CD4-positive, alpha-beta T cell treated with Interleukin-10 for 1 hour (primary cell): ENCODE results near the gene KMT2C.
"Not testable (repeated sequence)": the region's sequence is repeated elsewhere in the genome, so short reads cannot be mapped to it uniquely, and the experiment has no call there.

Experiments
- DNase-seq: peaks from one replicate; pipeline ENCODE4 v3.0.0-alpha.2; 2020

KMT2C gene

DNA sequence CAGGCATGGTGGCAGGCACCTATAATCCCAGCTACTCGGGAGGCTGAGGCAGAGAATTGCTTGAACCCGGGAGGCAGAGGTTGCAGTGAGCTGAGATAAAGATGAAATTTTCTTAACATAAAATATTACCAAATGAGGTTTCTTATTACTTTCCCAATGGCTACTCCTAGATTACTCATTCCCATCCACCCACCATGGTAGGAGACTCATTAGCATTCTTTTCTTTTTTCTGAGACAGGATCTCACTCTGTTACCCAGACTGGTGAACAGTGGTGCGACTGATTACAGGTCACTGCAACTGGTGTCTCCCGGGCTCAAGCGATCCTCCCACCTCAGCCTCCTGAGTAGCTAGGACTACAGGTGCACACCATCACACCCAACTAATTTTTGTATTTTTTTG is 82.5 kb downstream of the KMT2C start:
- DNase-seq = not testable (repeated sequence)

DNA sequence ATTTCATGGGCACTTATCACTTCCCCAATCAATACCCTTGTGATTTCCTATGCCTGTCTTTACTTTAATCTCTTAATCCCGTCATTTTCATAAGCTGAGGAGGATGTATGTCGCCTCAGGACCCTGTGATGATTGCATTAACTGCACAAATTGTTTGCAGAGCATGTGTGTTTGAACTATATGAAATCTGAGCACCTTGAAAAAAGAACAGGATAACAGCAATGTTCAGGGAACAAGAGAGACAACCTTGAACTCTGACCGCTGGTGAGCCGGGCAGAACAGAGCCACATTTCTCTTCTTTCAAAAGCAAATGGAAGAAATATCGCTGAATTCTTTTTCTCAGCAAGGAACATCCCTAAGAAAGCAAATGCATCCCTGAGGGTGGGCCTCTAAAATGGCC is 84.1 kb downstream of the KMT2C start:
- DNase-seq = not testable (repeated sequence)

DNA sequence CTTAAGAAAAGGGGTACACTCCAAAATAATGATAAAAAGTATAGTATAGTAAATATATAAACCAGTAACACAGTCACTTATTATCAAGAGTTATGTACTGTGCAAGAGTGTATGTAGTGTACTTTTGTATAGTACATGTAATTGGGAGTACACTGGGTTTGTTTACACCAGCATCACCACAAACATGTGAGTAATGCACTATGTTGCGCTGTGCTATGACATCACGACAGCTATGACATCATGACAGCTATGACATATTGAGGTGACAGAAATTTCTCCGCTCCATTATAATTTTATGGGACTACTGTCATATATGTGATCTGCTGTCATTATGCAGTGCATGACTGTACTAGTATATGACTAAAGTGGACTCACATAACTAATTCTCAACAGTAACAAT is 84.6 kb downstream of the KMT2C start:
- DNase-seq = no peak

DNA sequence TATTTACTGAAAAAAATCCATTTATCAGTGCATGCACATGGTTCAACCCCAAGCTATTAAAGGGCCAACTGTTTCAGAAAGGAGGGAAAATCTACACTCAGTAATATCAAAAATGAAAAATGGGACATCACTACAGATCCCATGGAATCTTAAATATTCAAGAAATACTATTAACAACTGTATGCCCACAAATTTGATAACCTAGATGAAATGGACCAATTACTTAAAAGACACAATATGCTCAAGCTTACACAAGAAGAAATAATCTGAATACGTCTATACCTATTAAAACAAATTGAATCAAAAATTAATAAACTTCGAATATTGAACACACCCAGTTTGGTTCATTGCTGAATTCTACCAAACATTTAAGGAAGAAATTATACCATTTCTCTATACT is 87.9 kb downstream of the KMT2C start:
- no peak for DNase-seq

DNA sequence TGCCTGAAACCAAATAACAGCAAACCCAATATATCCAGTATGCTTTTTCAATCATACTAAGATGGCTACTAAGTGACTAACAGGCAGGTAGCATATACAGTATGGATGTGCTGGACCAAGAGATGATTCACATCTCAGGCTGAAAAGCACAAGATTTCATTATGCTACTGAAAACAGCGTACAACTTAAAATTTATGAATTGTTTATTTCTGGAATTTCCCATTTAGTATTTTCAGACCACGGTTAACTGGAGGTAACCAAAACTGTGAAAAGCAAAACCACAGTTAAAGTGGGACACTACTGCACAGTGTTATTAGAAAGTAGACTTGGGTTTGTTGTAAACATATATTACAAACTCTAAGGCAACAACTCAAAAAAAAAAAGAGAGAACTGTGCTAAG is 91.5 kb downstream of the KMT2C start:
- peak; percentile 6 for DNase-seq

DNA sequence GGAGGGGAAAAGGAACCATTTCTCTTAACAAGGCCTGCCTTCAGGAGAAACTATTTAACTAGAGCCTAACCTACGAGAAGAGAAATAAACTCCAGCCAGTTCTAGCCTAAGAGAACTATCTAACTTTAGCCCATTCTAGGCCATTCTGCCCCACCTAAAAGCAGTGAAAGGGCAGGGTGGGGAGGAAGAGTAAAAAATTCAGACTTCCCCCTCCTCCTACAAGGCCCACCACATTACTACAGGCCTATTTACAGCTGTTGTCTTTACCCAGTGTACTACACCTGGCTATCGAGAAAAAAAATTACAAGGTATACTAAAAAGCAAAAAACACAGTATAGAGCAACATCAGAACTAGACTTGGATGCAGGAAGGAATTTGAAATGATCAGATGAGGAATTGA is 93.0 kb downstream of the KMT2C start:
- DNase-seq = no peak

DNA sequence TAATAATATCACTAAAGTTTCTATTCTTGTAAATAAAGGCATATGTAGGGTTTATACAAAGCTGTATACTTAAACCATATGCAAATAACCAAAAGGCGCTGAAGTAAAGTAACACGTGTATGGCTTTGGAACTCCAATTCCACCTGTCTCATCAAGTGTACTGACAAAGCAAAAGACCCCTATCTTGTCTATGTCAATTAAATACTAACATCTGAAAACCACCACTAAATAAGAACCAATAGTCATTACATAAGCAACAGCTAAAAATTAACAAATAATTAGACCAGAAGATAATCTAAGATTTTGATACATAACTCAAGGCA is 93.9 kb downstream of the KMT2C start:
- no peak for DNase-seq

DNA sequence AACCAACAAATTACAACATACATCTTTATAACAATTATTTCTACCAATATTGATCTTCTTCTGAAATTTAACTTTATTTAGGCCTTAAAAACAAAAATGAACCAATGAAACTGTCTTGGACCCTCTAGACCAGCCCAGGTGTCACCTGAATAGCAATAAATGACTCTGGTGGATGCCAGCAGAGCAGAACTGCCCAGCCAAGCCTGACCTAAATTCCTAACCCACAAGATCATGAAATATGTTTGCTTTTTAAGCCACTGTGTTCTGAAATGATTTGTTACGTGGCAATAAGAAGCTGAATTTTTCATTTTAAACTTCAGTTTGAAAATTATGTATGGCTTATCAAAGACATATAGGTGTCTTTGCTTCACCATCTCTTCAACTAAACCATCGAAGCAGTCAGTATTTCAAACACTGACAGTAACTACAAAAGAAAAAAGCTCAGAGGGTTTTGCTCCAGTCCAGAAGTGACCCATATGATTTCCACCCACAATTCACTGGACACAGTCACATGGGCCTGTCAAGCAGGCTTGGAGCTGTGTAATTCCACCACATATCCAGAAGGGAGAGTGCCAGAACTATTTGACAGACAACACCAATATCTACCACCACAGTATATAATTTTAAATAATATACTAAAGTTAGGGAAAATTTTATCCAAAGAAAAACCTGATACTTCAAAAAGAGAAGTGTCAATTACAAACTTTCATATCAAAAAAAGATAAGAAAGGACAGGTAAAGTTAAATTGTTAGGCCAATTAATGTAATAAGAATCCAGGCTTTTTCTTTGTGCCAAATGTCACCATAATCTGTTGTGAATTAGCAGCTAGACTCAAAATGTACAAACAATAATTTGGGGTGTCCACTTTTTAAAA is 94.5 kb downstream of the KMT2C start:
- DNase-seq = peak; percentile 15

DNA sequence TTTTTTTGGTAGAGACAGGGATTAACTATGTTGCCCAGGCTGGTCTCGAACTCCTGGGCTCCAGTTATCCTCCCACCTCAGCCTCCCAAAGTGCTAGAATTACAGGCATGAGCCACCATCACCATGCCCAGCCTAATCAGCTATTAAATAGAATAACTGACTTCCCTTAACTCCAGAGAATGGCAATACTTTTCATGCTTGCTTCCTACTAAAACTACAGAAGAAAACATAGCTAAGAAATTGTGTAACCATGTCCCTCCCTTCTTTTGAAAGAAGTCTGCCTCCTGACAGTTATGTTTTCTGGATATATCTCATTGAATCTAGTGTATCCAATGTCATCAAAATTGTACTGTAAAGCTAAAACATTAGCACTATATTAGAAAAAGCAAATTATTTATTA is 95.6 kb downstream of the KMT2C start:
- DNase-seq = no peak

DNA sequence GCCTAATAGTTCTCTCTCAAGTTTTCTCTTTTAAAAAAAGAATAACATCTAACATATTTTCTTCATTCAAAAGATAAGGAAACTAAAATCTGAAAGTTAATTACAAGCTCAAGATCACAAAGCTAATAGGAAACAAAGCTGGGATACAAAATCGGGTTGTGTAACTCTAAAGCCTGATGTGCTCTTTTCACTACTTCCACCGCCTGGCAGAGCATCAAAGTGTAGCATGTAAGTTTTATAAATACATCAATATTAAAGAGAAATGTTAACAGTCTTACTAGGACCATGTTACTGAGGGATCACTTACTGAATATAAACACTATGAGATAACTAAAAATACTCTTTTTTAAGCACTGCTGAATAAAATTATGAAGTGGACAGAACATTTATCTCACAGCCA is 97.2 kb downstream of the KMT2C start:
- no peak for DNase-seq

DNA sequence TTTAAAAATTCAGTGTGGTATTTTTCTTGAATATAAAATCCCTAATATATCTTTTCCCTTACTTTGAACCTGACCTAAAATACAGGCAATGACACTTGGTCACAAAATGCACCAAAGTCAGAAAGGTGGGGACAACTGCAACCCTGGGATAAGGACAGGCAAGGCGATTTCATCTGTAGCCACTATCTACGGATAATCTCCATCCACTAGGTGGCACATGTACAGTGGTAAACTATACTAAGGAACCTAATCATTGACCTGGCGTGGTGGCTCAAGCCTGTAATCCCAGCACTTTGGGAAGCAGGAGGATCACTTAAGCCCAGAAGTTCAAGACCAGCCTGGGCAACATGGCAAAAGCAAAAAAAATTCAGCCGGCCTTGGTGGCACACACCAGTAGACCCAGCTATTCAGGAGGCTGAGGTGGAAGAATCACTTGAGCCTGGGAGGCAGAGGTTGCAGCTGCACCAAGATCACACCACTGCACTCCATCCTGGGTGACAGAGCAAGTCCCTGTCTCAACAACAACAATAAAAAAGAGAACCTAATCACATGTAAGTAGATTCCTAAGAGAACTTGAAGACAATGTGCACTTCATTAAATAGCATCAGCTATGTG is 98.9 kb downstream of the KMT2C start:
- DNase-seq = peak; percentile 52

DNA sequence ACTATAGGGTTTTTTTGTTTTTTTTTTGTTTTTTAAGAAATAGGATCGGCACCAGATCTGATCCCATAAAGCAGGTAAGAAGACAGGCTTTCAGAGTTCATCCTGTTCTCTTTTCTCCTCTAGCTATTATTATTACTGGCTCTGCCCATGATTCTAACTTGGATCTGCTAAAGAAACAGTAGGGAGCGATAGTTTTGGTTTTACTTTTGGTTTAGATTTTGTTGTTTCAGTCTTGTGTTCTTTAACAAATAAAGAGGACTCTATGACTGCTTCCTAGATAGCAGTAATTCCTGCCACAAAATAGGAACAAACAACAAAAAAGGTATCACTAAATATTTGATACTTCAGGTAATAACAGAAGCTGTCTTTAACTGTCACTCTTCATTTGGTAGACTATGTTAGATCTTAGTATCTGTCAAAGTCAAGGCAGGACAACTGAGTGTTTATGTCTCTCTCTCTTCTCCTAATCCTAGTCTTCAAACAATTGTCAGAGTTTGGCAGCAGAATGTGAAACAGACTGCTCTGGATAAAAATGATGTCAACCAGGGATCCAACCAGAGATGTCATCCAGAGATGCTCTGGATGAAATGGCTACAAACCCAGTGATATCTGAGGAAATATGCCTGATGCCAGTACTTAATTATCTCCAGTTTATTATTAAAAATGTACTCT is 99.8 kb downstream of the KMT2C start:
- peak; percentile 27 for DNase-seq

DNA sequence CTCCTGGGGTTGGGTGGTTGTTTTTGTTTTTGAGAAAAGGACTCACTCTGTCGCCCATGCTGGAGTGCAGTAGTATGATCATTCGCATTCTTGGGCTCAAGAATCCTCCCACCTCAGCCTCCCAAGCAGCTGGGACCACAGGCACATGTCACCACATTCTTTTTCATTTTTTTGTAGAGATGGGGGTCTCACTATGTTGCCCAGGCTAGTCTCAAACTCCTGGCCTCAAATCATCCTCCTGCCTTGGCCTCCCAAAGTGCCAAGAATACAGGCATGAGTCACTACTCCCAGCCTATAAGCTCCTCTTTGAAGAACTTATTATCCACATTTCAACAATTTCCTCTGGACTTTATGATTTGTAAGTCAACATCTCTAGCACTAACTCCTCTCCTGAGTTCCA is 102.7 kb downstream of the KMT2C start:
- DNase-seq = no peak

DNA sequence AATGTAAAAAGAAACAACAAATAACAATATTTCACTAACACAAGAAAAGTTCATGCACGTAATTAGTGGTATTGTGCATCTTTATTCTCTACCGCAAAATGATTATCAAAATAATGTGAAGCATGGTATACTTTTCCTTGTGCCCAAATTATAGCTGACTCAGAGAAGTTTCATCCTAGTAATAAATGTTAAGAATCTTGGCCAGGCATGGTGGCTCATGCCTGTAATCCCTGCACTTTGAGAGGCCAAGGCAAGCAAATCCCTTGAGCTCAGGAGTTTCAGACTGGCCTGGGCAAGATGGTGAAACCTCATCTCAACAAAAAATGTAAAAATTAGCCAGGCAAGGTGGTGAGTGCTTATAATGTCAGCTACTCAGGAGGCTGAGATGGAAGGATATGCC is 105.0 kb downstream of the KMT2C start:
- DNase-seq = no peak

DNA sequence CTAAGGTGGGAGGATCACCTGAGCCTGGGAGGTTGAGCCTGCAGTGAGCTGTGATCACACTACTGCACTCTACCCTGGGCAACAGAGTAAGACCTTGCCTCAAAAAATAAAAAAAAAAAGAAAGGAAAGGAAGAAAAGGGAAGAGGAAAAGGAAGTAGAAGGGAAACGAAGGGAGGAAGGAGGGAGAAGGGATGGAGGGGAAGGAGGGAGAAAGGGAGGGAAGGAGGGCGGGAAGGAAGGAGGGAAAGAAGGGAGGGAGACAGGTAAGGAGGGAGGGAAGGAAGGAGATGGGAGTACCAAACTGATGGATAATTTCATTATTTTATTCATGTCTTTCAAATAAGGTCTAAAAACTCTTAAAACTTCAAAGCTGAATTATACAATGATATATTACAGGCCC is 106.3 kb downstream of the KMT2C start:
- DNase-seq = no peak

DNA sequence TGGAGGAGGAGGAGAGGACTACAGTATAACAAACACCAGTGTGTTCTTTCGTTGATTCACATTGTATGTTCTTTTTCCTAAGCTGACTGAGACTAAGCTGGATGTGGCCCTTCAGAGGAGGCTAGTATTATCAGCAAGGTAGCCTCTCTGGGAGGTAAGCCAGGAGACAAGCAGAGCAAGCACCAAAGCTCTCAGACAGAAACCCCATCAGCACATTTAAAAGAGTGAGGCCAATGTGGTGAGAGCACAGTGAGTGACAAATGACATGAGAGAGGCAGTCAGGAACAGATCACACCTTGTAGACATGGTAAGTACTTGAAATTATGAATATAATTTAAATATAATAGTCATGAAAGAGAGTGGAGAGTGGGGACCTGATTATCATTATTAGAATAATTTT is 107.6 kb downstream of the KMT2C start:
- DNase-seq = no peak

DNA sequence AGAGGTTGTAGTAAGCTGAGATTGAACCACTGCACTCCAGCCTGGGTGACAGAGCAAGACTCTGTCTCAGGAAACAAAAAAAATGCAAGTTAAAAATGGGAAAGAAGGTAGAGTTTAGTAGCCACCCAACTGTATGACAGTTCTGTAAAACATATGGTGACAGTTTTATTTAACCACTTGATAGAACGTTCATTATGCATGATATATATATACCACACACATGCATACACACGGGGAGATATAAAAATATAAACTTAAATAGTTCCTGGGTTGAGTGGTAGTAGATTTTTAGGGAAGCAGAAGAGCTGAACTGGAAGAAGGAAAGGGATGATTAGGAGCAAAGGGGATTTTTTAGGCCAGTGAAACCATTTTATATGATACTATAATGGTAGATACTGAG is 120.0 kb downstream of the KMT2C start:
- no peak for DNase-seq

DNA sequence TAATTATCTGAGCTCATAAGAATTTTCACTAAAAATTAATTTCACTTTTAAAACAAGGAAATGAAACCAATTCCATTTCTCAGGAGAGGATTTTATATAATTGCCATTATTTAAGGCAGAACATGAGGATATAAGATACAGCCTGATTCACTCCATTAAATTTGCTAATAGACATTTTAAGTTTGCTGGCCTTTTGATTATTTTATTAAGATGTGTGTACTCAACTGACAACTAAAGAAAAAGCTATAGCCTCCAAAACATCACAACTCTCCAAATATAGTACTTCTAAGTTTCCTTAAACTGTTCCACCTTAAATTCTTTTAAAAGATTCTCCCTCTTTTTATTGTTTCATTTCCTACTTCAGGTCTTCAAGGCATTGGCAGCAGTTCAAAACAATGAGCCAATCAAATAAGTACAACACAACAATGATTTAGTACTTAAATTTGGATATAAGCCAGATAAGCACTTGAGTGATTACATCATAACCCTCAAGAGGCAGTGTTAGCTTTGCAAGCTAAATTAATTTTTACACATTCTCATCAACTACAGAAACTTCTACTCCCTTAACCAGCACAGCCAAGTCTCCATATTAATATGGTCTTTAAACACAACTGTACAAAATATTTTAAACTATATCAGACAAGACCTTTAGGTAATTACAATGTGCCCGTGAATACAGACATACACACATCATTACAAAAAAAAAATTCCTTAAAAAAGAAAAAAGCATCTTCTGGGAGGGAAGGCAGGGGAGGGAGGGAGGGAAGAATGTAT is 121.8 kb downstream of the KMT2C start:
- peak; percentile 48 for DNase-seq

DNA sequence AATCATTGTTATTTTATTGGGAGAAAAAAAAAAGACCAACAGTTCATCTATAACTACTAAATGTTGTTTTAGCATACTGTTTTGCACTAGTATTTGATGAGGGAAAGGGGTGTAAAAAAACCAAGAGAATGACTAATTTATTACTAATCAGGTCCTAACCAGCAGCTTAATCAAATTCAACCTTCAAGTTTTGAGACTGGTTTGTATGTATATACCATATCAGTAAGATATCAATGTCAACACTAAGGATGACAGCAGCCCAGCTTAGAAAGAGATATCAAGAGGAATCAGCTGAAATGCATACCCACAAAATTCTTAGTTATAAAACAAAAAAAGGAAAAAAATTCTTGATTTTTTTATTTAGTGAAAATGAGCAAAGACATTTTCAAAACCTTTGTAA is 122.6 kb downstream of the KMT2C start:
- no peak for DNase-seq

DNA sequence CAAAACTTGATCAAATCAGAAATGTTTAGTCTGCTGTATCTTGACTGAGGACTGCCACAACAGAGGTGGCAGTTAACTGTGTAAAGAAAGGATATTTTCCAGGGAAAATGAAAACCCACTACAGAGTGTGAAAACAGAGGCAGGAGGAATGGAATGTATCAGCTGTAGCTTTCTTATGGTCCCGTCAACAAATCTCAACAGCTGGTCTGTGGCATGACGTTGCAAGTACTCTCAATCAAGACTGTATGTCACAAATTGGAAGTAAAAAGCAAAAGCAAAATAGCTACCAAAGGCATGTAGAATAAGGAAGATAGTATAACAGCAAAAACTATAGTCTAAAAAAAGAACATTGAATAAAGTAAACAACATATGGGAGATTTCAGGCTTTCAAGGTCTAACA is 123.5 kb downstream of the KMT2C start:
- no peak for DNase-seq

DNA sequence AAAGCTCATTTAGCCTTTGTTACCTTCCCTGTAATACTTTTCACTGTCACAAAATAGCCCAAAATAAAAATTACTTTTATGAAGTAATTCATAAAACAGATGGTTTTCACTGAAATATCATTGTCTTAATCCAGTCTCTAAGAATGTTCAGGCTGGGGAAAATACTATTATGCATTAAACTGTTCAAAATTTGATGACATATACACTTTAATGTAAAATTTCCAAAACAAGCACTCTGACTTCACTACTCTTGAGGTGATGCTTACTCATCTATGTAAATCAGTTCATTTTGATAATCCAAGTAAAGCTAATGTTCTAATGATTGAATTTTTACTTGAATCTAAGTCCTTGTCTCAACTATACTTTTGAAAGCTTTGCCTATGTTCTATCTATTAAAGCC is 127.9 kb downstream of the KMT2C start:
- no peak for DNase-seq

DNA sequence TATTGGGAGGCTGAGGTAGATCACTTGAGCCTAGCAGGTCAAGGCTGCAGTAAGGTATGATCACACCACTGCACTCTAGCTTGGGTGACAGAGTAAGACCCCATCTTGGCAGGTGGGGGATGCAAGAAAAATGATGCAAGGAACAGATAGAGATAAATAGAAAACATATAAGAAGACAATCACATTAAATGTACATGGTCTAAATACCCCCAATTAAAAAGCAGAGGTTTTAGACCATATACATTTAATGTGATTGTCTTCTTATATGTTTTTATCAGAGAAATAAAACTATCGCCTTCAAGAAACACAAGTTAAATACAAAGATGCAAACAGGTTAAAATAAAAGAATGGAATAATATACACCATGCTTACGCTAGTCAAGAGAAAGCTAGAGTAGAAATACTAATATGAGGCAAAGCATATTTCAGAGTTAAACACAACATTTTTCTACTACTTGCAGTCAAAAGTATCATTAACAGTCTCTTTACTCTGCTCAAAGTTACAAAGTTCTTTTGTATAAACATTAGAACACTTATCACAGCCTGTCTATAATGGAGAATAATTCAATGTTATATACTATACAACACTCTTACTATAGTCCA is 136.2 kb downstream of the KMT2C start:
- not testable (repeated sequence) for DNase-seq

DNA sequence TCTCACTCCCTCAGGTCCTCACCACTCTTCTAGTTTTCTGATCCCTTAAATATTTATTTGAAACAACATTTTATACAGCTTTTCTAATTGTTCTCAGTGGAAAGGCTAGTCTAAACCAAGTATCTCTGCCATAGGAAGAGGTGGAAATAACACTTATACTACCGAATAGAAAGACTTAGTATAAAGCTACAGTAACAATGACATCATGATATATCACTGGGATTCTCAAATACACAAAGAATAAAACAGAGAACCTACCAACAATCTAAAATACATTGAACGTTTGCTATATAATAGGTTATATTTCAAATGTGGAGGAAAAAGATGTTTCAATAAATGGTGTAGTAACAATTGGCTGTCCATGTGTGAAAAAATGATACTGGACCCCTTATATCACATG is 142.9 kb downstream of the KMT2C start:
- no peak for DNase-seq
